ENCODE measurements around the gene PARP1. TPM values are rescaled to one million over a fixed set of nuclear protein-coding genes. Genes with fewer than 3 reads are reported as not detected.

PARP1 gene
- total RNA-seq, 1 donor from 2014 or later = 237 TPM

DNA sequence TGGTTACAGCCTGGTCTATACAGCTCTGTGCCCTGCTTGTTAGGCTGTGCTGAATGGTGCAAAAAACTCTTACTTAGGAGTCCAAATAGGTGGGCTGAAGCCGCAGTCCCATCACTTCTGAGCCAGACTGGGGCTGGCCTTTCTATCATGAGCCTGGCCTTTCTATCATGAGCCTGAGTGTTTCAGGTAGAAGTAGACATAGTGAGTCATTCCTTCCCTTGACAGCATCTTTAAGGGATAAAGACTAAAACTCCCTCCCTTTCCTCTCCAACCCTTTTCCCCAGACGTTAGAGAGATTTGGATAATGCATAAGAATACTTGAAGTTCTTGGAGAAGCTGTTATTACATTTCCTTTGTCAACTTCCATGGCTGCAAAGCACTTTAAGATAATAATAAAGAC lies 46.5 kb upstream of the PARP1 start:
- DNase-seq (ENCODE audit: low spot score) = no peak
- H3K27ac ChIP-seq = no peak overlapping the region
- H3K9me3 ChIP-seq (ENCODE audit: low read depth) = no peaks in the 10 kb centered on the region
- TF ChIP-seq EZH2phosphoT487 (IDR thresholded peaks at IDR 0.05) (no peak), EZH2 (IDR thresholded peaks at IDR 0.05) (no peak)
- TF ChIP-seq, protein P1, sequence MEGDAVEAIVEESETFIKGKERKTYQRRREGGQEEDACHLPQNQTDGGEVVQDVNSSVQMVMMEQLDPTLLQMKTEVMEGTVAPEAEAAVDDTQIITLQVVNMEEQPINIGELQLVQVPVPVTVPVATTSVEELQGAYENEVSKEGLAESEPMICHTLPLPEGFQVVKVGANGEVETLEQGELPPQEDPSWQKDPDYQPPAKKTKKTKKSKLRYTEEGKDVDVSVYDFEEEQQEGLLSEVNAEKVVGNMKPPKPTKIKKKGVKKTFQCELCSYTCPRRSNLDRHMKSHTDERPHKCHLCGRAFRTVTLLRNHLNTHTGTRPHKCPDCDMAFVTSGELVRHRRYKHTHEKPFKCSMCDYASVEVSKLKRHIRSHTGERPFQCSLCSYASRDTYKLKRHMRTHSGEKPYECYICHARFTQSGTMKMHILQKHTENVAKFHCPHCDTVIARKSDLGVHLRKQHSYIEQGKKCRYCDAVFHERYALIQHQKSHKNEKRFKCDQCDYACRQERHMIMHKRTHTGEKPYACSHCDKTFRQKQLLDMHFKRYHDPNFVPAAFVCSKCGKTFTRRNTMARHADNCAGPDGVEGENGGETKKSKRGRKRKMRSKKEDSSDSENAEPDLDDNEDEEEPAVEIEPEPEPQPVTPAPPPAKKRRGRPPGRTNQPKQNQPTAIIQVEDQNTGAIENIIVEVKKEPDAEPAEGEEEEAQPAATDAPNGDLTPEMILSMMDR (IDR thresholded peaks at IDR 0.05) = no peak
- H3K79me2 ChIP-seq (ENCODE audit: low read depth) = no peaks in the 10 kb centered on the region
- H3K4me2 ChIP-seq = no peak overlapping the region
- Mint-ChIP-seq H3K4me1 (peaks cover 22% of the 10 kb centered on the region), H3K9me3 (no peaks in the 10 kb centered on the region), H3K36me3 (no peaks in the 10 kb centered on the region), H3K27ac (peak overlapping the region; percentile 9), H3K27me3 (ENCODE audit: insufficient read depth, low read depth) (peaks cover 14% of the 10 kb centered on the region), H3K4me3 (no peak overlapping the region)
- no peaks in the 10 kb centered on the region for H3K36me3 ChIP-seq
- no peak overlapping the region for H3K4me3 ChIP-seq
- no peaks in the 10 kb centered on the region for H3K27me3 ChIP-seq
- no peak overlapping the region for H3K9ac ChIP-seq
- H3F3A ChIP-seq (ENCODE audit: low read depth) = peaks cover 9% of the 10 kb centered on the region
- no peaks in the 10 kb centered on the region for H4K20me1 ChIP-seq (ENCODE audit: low read depth)
- H2AFZ ChIP-seq (replicated peaks) = no peak overlapping the region
- H3K4me1 ChIP-seq = peaks cover 17% of the 10 kb centered on the region

DNA sequence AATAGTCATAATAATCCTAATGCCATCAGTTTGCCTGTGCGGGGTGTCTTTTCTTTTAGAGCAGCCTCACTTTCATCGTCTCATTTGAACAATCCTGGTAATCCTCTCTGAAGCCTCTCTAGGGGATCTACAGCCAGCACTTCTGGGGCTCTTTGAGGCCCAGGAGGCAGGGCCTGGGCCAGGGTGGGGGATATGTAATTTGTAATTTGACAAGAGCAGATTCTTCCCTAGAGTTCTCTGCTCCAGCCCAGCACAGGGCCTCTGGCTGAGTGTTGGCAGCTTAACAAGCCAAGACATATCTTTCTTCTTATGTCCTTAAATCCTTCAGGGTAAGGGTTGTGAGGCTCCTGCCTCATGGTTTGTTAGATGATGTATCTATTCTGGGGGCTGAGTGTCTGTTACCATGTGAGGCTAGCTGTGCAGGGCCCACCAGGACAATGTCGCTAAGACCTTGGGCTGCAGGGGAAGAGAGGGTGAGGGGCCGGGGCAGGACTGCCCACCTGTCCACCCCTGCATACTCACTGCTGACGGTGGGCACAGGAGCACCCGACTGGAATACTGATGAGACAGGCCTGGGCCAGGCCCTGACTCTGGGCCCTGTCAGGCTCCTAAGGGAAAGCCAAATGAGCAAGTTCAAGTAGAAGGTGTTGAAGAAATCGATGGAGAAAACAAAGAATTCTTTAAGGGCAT lies 45.3 kb upstream of the PARP1 start:
- peaks cover 17% of the 10 kb centered on the region for H3K4me1 ChIP-seq
- peaks cover 9% of the 10 kb centered on the region for H3F3A ChIP-seq (ENCODE audit: low read depth)
- Mint-ChIP-seq H3K9me3 (no peaks in the 10 kb centered on the region), H3K27me3 (ENCODE audit: insufficient read depth, low read depth) (peaks cover 18% of the 10 kb centered on the region), H3K36me3 (no peaks in the 10 kb centered on the region), H3K4me1 (peaks cover 27% of the 10 kb centered on the region), H3K27ac (peak overlapping the region; percentile 86), H3K4me3 (no peak overlapping the region)
- H3K4me3 ChIP-seq = no peak overlapping the region
- H3K9ac ChIP-seq = no peak overlapping the region
- H3K79me2 ChIP-seq (ENCODE audit: low read depth) = no peaks in the 10 kb centered on the region
- no peak overlapping the region for H2AFZ ChIP-seq (replicated peaks)
- H3K4me2 ChIP-seq = peak overlapping the region; percentile 60
- peak; percentile 46 for DNase-seq (ENCODE audit: low spot score)
- peak overlapping the region; percentile 20 for H3K27ac ChIP-seq
- no peaks in the 10 kb centered on the region for H4K20me1 ChIP-seq (ENCODE audit: low read depth)
- no peak for TF ChIP-seq EZH2phosphoT487 (IDR thresholded peaks at IDR 0.05)
- TF ChIP-seq EZH2 (IDR thresholded peaks at IDR 0.05) = no peak
- TF ChIP-seq, protein P1 (IDR thresholded peaks at IDR 0.05) = no peak
- no peaks in the 10 kb centered on the region for H3K27me3 ChIP-seq
- H3K36me3 ChIP-seq = no peaks in the 10 kb centered on the region
- no peaks in the 10 kb centered on the region for H3K9me3 ChIP-seq (ENCODE audit: low read depth)

DNA sequence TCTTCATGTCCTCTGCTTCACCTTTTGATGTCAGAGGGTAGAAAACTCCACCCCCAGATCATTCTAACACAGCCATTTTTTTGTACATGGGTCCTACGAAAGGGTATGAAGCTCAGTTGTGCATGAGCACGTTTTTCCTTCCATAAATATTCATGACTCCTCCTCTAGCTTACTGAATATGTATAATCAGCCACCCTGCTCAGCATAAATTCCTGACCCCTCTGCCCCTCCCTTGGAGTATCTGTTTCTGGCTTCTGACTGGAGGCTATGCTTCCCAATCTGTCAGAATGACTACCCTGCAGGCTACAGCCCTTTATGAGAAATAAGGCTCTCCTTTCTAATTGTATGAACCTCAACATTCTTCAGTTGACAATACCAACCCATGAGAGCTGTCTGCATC lies 42.8 kb upstream of the PARP1 start:
- H3K36me3 ChIP-seq = no peaks in the 10 kb centered on the region
- H3K27me3 Mint-ChIP-seq (ENCODE audit: insufficient read depth, low read depth) = peaks cover 14% of the 10 kb centered on the region
- H3K36me3 Mint-ChIP-seq = no peaks in the 10 kb centered on the region
- DNase-seq (ENCODE audit: low spot score) = no peak
- no peak overlapping the region for H3K27ac ChIP-seq
- H3F3A ChIP-seq (ENCODE audit: low read depth) = peaks cover 9% of the 10 kb centered on the region
- no peaks in the 10 kb centered on the region for H3K9me3 ChIP-seq (ENCODE audit: low read depth)
- no peak overlapping the region for H3K4me2 ChIP-seq
- no peak overlapping the region for H3K27ac Mint-ChIP-seq
- H3K4me3 ChIP-seq = no peak overlapping the region
- no peaks in the 10 kb centered on the region for H4K20me1 ChIP-seq (ENCODE audit: low read depth)
- H2AFZ ChIP-seq (replicated peaks) = no peak overlapping the region
- H3K79me2 ChIP-seq (ENCODE audit: low read depth) = no peaks in the 10 kb centered on the region
- H3K27me3 ChIP-seq = no peaks in the 10 kb centered on the region
- no peaks in the 10 kb centered on the region for H3K9me3 Mint-ChIP-seq
- no peak overlapping the region for H3K9ac ChIP-seq
- TF ChIP-seq, protein P1 (IDR thresholded peaks at IDR 0.05) = no peak
- TF ChIP-seq EZH2phosphoT487 (IDR thresholded peaks at IDR 0.05) = no peak
- TF ChIP-seq EZH2 (IDR thresholded peaks at IDR 0.05) = no peak
- H3K4me3 Mint-ChIP-seq = no peak overlapping the region
- peaks cover 13% of the 10 kb centered on the region for H3K4me1 ChIP-seq
- H3K4me1 Mint-ChIP-seq = peaks cover 22% of the 10 kb centered on the region

All from neural progenitor cell (in vitro differentiated cells).